NCI-H2081 treated with DMSO at 0.1 percent for 48 hours (cell line): Measurements from ENCODE around the gene ASXL2.
"Not testable (repeated sequence)": the region's sequence is repeated elsewhere in the genome, so short reads cannot be mapped to it uniquely, and the experiment has no call there.

Experiments used
- DNase-seq: peaks from one replicate; lab custom pipeline; 2025; lab: John Stamatoyannopoulos, UW

ASXL2 gene

DNA sequence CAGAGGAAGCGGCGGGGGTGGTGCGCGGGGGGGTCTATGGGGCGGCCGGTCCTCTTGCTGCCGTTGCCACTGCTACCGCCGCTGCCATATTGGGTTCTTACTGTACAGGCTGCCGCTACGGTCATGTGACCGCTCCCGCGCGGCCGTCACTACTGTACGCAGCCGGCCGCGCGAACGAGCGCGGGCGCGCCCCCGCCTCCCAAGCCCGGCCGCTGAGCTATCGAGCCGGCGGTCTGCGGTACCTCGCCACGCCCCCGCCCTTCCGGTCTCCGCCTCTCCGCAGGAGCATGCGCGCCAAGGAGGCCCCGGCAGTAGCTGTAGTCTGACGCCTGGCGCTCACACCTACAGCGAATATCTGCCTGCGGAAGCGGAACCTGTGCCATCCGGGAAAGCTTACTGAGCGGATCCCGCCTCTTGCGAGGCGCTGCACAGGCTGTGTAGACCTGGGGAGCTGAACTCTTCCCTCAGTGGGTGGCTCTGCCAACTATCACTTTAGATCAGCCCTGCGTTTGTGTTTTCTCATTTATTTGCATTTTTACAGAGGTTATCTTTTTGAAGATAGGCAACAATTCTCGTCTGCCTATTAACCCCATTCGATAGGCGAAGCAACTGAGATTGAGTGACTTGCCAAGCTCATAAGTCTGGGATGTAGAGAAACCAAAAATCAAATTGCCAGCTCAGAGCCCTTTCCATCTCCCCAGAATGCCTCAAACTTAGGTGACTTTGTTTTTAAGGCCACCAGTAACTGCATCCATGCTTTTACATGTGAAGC, at the start of gene ASXL2:
Gene ASXL2, minus strand, starts transcription at position 127 of the 772 bp plus-strand sequence. CDS start 265 bp downstream, outside the sequence.
- DNase-seq, result peak; percentile 95

GRCh38 chr2:25926984-25927756, 48.9 kb upstream of the ASXL2 start:
- DNase-seq, result no peak

DNA sequence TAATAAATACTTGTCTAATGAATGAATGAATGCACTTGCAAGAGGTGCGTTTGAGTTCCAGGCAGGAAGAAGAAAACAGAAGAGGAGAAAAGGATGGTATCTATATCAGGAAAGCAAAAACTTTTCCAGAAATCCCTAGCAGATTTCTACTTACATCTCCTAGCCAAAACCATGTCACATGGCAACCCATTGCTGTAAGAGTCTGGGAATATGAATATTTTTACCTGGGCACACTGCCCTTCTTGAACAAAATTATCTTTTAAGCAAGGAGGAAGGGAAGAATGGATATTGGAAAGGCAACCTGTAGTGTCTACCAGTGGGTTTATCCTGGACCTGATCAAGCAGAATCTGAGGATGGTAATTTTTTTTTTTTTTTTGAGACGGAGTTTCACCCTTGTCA, 44.2 kb upstream of the ASXL2 start:
- DNase-seq, result no peak

DNA sequence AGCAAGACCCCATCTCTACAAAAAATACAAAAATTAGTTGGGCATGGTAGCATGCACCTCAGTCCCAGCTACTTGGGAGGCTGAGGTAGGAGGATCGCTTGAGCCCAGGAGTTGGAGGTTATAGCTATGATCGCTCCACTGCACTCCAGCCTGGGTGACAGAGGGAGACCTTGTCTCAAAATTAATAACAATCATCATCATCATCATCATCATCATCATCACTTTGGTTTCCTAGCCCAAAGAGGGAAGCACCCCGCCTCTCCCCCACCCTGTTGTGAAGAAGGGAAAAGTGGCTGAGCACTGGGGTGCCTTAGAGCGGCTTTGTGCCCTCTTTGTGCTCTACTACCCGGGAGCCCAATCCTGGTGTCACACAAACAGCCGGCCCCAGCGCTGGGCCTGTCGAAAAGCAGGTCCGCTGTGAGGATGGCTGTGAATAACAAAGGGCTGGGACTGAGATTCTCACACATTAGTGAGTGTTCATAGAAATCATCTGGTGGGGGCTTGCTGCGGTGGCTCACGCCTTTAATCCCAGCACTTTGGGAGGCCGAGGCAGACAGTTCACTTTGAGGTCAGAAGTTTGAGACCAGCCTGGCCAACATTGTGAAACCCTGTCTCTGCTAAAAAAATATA, 42.6 kb upstream of the ASXL2 start:
- no peak for DNase-seq

- DNase-seq, result no peak
Observed at GRCh38 chr2:25920336-25920735, 42.0 kb upstream of the ASXL2 start.

DNA sequence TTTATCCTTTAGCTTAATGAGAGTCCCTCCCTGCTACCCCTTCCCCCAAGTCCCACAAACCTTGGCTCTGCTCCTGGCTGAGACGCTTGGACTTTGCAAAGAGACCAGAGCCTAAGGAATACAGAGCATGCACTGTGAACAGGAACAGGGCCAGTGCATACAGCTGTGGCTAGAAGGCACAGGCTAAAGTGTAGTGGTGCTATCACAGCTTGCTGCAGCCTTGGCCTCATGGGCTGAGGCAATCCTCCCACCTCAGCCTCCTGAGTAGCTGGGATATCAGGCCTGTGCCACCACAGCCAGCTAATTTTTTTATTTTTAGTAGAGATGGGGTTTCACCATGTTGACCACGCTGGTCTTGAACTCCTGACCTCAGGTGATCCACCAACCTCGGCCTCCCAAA, 39.5 kb upstream of the ASXL2 start:
- DNase-seq, result no peak

DNA sequence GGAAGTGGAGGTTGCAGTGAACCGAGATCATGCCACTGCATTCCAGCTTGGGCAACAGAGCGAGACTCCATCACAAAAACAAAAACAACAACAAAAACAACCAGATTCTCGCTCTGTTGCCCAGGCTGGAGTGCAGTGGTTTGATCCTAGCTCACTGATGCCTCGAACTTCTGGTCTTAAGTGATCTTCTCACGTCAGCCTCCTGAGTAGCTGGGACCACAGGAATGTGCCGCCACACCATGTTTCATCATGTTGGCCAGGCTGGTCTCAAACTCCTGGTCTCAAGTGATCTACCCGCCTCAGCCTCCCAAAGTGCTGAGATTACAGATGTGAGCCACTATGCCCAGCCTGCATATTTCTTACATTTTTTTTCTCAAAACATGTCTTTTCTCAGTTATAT, 39.1 kb upstream of the ASXL2 start:
- DNase-seq, result not testable (repeated sequence)

DNA sequence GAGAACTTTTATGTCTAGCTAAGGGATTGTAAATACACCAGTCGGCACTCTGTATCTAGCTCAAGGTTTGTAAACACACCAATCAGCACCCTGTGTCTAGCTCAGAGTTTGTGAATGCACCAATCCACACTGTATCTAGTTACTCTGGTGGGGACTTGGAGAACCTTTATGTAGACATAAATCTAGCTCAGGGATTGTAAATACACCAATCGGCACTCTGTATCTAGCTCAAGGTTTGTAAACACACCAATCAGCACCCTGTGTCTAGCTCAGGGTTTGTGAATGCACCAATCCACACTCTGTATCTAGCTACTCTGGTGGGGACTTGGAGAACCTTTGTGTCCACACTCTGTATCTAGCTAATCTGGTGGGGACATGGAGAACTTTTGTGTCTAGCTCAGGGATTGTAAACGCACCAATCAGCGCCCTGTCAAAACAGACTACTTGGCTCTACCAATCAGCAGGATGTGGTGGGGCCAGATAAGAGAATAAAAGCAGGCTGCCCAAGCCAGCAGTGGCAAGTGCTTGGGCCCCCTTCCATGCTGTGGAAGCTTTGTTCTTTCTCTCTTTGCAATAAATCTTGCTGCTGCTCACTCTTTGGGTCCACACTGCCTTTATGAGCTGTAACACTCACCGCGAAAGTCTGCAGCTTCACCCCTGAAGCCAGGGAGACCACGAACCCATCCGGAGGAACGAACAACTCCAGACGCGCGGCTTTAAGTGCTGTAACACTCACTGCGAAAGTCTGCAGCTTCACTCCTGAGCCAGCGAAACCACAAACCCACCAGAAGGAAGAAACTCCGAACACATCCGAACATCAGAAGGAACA, 37.9 kb upstream of the ASXL2 start:
- DNase-seq, result not testable (repeated sequence)

DNA sequence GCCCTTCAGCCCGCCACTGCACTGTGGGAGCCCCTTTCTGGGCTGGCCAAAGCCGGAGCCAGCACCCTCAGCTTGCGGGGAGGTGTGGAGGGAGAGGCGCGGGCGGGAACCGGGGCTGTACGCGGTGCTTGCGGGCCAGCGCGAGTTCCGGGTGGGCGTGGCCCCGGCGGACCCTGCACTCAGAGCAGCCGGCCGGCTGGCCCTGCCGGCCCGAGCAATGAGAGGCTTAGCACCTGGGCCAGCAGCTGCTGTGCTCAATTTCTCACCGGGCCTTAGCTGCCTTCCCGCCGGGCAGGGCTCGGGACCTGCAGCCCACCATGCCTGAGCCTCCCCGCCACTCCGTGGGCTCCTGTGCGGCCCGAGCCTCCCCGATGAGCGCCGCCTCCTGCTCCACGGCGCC, 37.1 kb upstream of the ASXL2 start:
- DNase-seq, result not testable (repeated sequence)

DNA sequence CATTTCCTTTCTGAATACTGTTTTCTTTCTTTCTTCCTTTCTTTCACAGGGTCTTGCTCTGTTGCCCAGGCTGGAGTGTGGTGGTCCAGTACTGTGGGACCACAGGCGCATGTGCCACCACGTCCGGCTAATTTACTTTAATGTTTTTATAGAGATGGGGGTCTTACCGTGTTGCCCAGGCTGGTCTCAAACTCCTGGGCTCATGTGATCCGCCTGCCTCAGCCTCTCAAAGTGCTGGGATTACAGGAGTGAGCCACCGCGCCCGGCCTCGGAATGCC, 35.3 kb upstream of the ASXL2 start:
- DNase-seq, result not testable (repeated sequence)

GRCh38 chr2:25912851-25913695, 34.8 kb upstream of the ASXL2 start:
- DNase-seq, result no peak

DNA sequence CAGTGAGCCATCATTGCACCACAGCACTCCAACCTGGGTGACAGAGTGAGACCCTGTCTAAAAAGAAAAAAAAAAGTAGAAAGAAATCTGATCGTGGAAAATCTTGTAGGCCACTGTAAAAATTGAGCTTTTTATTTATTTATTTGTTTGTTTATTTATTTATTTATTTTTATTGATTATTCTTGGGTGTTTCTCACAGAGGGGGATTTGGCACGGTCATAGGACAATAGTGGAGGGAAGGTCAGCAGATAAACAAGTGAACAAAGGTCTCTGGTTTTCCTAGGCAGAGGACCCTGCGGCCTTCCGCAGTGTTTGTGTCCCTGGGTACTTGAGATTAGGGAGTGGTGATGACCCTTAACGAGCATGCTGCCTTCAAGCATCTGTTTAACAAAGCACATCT, 31.3 kb upstream of the ASXL2 start:
- not testable (repeated sequence) for DNase-seq

DNA sequence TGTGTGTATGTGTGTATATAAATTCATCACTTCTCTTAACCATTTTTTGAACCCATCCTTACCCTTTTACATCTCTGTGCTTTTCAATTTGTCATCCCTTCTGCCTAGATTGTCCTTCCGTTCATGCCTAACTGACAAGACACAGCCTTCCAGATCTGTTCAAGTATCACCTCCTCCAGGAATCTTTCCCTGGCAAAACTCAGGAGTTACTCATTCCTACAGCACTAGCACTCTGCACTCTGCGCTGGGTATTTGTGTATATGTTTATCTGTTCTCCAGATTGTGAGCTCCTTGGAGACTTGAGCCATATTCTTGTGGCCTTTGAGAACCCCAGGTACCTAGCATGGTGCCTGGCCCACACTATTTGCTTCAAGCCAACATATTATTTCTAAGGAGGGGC, 26.8 kb upstream of the ASXL2 start:
- DNase-seq, result no peak

DNA sequence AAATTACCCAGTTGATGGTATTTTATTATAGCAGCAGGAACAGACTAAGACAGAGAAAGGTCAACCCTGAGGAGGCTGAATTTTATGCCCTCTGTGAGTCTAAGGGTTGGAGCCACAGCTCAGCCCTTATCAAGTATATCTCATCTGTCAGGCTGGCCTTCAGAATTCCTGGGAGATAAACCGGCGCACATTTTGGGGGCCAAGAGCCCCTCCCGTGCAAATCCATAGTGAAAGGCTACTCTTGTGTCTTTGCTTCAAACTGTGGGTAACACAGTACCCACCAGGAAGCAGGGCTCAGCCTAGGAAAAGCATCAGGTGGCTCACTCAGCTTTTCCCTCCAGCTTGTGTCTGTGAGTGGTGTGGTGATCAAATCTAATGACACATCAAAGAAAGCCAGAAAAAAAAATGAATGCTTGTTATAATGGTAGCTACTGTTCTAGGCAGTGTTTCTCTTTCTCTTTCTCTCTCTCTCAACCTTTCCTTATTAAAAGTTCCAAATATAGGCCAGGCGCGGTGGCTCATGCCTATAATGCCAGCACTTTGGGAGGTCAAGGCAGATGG, 25.0 kb upstream of the ASXL2 start:
- DNase-seq, result no peak

DNA sequence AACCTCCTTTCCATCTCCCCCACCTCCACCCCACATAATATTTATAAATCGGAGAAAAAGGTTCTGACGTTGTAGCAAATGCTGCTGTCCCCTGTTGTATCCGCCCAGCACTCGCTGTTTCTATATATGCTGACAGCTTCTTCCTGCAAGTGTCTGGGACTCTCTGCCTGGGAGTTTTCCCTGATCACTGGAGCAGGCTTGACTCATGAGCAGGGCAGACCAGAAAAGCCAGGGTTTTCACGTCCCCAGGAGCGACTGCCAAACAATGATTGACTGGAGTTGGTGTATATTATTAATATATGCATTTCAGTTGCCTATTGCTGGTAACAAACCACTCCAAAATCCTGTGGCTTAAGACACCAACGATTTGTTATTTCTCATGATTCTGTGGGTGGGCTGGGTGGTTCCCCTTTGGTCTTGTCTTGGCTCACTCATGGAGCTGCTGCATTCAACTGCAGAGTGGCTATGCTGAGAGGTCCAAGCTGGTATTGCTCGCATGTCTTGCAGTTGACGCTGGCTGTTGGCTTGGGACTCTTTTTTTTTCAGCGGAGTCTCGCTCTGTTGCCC, 21.2 kb upstream of the ASXL2 start:
- no peak for DNase-seq

- no peak for DNase-seq
Observed at GRCh38 chr2:25897506-25897905, 19.2 kb upstream of the ASXL2 start.

DNA sequence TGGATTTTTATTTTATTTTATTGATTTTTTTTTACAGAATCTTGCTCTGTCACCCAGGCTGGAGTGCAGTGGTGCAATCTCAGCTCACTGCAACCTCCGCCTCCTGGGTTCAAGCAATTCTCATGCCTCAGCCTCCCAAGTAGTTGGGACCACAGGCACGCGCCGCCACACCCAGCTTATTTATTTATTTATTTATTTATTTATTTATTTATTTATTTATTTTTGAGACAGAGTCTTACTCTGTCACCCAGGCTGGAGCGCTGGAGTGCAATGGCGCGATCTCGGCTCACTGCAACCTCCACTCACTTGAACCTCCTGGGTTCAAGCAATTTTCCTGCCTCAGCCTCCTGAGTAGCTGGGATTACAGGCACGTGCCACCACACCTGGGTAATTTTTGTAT, 18.0 kb upstream of the ASXL2 start:
- DNase-seq, result not testable (repeated sequence)

- DNase-seq, result no peak
Observed at GRCh38 chr2:25895610-25896009, 17.3 kb upstream of the ASXL2 start.

DNA sequence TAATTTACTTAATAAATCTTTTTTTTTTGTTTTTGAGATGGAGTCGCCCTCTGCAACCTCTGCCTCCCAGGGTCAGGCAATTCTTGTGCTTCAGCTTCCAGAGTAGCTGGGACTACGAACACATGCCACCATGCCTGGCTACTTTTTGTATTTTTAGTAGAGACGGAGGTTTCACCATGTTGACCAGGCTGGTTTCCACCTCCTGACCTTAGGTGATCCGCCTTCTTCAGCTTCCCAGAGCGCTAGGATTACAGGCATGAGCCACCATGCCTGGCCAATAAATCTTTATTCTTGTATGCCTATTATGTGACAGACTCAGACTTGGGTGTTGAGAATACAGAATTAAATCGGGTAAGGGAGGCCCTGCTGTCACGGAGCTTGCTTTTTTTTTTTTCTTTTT, 16.7 kb upstream of the ASXL2 start:
- DNase-seq, result no peak

- no peak for DNase-seq
Observed at GRCh38 chr2:25894135-25894830, 16.0 kb upstream of the ASXL2 start.
